ENCODE data around the gene CCDC126. TPM values are rescaled to one million over a fixed set of nuclear protein-coding genes. Genes with fewer than 3 reads are reported as not detected.
A peak's percentile ranks its signal among the peaks of the same experiment; 100 is the strongest.
"Not testable (repeated sequence)": the region's sequence is repeated elsewhere in the genome, so short reads cannot be mapped to it uniquely, and the experiment has no call there.

Gene CCDC126, protein sequence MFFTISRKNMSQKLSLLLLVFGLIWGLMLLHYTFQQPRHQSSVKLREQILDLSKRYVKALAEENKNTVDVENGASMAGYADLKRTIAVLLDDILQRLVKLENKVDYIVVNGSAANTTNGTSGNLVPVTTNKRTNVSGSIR
- 10.8 TPM for total RNA-seq
- long read RNA-seq, transcript CCDC126-204 (5 exons, 847 nt) = minor isoform, 7 of 23 reads
- long read RNA-seq, transcript CCDC126-201 (4 exons, 2,473 nt) = major isoform, 11 of 23 reads
- long read RNA-seq, partial matches to known transcripts = 1 of 23 reads
- long read RNA-seq, other reads (novel, unspliced or antisense) = 2 of 23 reads

GRCh38 chr7:23597094-23598091 is at the start of gene CCDC126:
CCDC126 (plus strand) TSS chr7:23597382; CDS start chr7:23611316, 13,934 bp downstream.
- intact Hi-C loops (cut with DNase I) = no loop called here
- peak; percentile 96 for DNase-seq
- peak; percentile 99 for ATAC-seq (ENCODE audit: poor library complexity)

- ATAC-seq (ENCODE audit: poor library complexity) (no peak), DNase-seq (no peak)
- intact Hi-C loops (cut with DNase I) = no loop called here
Observed at GRCh38 chr7:23547662-23548061, 49.5 kb upstream of the CCDC126 start.

GRCh38 chr7:23558303-23558702 is 38.9 kb upstream of the CCDC126 start:
- ATAC-seq (ENCODE audit: poor library complexity) = no peak
- intact Hi-C loops (cut with DNase I) = no loop called here
- no peak for DNase-seq

DNA sequence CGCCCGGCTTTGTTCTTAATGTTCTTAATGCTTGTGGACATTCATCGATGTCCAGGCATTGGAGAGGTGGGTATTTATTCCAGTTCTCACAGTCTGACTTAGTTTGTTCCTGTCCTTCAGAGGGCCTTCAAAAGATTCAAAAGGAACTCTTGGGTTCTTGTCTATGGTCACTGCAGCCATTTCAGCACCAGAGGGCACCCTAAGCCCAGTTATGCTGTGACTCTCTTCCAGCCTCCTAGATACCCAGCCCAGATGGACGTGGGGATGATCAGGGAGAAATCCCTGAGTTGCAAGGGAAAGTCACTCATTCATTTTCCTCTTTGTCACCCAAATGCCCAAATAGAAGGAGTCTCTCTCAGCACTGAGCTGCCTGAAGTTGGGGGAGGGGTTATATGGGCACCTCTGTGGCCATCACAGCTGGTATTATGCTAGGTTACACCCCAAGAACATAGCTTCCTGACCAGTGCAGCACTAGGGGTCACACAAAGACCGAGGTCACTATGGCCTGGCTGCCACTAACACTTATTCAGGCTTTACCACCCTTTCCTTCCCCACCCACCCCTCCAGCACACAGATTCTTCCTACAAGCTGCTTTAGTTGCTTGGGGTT is 26.5 kb upstream of the CCDC126 start:
- DNase-seq (peak; percentile 72), ATAC-seq (ENCODE audit: poor library complexity) (peak; percentile 96)
- intact Hi-C loops (cut with DNase I) = loop anchor here (2.0 kb wide), 1 partner anchor 142 kb away; no protein-coding TSS in a partner anchor

DNA sequence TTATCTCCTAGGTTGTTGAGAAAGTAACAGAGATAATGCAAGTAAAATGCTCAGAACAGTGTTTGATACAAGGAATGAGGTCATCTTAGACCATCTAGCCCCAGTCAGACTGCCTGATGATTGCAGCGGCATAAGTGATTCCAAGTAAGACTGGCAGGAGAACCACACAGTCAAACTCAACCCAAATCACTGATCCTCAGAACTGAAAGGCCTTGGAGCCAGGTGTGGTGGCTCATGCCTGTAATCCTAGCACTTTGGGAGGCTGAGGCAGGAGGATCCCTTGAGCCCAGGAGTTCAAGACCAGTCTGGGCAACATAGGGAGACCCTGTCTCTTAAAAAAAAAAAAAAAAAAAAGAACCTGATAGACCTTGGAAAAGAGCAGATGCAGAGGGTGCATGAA is 15.2 kb upstream of the CCDC126 start:
- ATAC-seq (ENCODE audit: poor library complexity); DNase-seq; intact Hi-C loops (cut with DNase I): not testable (repeated sequence)

- ATAC-seq (ENCODE audit: poor library complexity); intact Hi-C loops (cut with DNase I); DNase-seq: not testable (repeated sequence)
Observed at GRCh38 chr7:23585304-23585703, 11.9 kb upstream of the CCDC126 start.

DNA sequence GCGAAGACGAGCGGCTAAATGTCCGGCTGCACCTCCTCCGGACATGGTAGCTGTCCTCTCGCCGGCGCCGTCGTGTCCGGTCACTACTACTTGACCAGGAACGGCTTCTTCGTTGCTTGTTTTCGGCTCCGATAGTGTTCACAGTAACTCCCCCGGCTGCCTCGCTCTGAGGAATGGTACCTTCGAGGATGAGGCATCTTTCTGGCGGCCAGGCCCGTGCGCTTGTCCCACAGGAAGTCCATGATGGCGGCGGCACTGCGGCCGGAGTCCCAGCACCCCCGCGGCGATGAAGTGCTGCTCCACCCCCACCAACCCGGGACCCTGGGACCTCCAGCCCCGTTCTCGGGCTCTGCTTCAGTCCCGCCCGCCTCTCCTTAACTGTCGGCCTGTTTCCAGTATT is 11.0 kb upstream of the CCDC126 start:
- no peak for ATAC-seq (ENCODE audit: poor library complexity)
- no peak for DNase-seq
- intact Hi-C loops (cut with DNase I) = no loop called here

- no peak for DNase-seq
Observed at GRCh38 chr7:23590529-23590928, 6.7 kb upstream of the CCDC126 start.

DNA sequence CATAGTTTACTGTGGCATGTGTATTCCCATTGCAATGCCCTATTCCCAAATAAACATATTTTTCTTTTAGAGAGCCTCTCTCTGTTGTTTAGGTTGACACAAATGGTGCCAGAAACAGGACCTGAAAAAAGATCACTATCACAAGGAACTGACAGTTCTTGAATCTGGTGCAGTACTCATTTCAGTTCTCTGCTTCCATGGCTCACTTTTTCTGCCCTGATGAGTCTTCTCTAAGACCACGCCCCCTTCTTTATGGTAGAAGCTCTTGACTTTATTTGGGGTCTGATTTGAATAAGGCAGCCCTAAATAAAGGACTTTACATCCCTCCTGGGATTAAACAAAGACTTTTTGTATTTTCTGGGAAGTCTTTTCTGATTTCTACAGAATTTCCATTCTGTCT is 3.5 kb upstream of the CCDC126 start:
- intact Hi-C loops (cut with DNase I) = no loop called here
- no peak for ATAC-seq (ENCODE audit: poor library complexity)
- no peak for DNase-seq

More at GRCh38 chr7:23590529-23590928, 6.7 kb upstream of the CCDC126 start:
- ATAC-seq (ENCODE audit: poor library complexity) = no peak
- intact Hi-C loops (cut with DNase I) = no loop called here

DNA sequence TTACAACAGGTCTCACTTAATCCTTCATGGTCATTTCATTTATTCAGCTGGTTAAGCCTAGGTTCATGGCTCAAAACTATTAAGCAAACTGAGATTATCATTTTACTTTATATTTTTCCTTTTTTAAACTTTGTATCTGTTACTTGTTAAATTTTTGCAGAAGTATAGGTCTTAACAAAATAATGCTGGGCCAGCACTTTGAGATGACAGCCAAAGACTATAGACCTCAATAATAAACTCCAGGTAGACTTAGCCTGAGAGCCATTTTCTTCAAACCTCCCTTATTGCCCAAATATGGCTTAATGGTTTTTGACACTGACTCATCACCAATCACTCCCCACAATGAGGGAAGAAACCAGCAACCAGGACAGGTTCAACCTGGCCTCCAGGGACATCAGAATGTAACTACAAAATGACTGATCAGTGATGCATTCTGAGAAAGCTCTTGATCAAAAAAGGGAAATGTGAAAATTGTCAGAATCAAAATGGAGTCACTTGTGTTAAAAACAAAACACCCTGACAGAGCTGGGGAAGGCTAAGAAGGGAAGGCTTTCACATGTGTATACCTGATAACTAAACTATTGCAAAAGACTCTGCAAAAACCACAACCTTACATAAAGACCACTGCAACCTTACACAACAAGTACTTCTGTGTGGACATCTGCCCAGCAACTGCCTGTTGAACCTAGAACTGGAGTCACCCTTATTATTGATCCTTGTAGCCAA is 2.1 kb upstream of the CCDC126 start:
- intact Hi-C loops (cut with DNase I) = no loop called here
- ATAC-seq (ENCODE audit: poor library complexity) (no peak), DNase-seq (no peak)

DNA sequence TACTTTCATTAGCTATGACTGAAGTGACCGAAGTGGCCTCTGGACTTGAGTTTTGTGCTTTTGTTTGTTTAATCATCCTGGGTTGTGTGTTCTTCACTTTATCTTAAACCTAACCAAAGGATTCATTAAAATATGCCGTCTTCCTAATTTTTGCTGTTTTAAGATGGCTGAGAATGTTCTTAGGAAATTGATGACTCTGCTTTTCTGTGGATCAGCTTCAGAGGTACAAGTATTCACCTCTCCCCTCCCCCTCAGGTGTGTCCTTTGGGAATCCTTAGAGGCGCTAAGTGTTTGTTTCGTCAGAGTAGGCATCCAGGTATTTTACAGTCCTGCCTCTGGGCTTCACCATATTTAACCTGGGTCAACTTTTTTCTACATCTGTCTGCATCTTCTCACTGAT is 1.1 kb downstream of the CCDC126 start:
- ATAC-seq (ENCODE audit: poor library complexity) (no peak), DNase-seq (no peak)
- intact Hi-C loops (cut with DNase I) = no loop called here

DNA sequence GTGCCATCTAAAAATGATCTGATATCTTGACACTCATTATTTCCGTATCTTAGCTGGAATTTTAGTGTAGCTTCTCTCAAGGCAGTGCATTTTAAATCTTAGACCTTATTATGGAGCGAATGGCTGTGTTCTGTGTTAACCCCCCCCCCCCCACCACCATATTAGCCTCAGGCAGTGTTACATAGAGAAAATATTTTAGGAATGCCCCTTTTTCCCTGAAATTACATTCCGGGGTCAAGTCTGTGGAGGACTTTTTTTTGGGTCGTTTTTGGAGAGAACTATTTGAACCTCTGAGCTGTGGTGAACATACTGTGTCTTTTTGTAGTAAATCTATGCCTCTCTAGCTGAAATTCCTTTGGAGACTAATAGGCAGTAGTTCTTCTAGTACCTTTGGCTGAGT is 3.1 kb downstream of the CCDC126 start:
- ATAC-seq (ENCODE audit: poor library complexity) (no peak), DNase-seq (no peak)
- intact Hi-C loops (cut with DNase I) = no loop called here

GRCh38 chr7:23603632-23604295 is 6.6 kb downstream of the CCDC126 start:
- intact Hi-C loops (cut with DNase I) = no loop called here
- ATAC-seq (ENCODE audit: poor library complexity) = no peak
- DNase-seq = no peak

GRCh38 chr7:23604296-23604640 is 7.1 kb downstream of the CCDC126 start:
- intact Hi-C loops (cut with DNase I) = no loop called here
- ATAC-seq (ENCODE audit: poor library complexity) (no peak), DNase-seq (no peak)

DNA sequence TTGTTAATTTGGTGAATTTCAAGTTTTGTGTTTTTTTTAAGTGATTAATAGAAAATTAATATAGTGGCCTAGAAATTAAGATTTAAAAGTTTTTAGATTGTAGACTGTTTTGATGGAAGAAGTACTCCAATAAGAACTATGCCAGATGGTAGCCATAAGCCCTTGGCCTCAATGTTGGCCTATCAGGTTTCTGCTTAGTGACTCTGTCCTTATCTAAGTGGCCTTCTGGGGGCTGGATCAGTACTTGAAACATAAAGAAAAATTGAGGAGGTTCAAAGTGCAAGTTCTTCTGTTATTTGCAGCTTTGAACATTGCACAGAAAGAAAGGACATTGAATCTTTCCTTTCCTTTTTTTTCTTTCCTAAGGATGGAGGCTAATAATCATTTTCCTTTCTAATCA is 9.9 kb downstream of the CCDC126 start:
- no peak for DNase-seq
- intact Hi-C loops (cut with DNase I) = no loop called here
- ATAC-seq (ENCODE audit: poor library complexity) = no peak

DNA sequence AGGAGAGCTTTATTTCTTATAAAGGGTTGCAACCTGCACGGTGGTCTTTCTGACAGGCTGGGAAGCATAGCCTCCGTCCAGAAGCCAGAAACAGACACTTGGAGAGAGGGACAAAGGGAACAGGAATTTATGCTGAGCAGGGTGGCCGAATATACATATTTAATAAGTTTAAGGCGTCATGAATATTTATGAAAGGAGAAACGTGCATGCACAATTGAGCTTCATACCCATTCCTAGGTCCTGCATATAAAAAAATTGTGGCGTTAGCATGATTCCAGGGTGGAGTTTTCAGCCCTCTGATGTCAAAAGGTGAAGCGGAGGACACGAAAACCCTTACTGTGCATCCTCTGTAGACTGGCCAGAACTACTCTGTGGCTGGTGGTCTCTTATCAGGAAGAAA is 10.7 kb downstream of the CCDC126 start:
- intact Hi-C loops (cut with DNase I) = no loop called here
- DNase-seq = no peak
- ATAC-seq (ENCODE audit: poor library complexity) = no peak

- DNase-seq = no peak
Observed at GRCh38 chr7:23615331-23615730, 18.1 kb downstream of the CCDC126 start.

DNA sequence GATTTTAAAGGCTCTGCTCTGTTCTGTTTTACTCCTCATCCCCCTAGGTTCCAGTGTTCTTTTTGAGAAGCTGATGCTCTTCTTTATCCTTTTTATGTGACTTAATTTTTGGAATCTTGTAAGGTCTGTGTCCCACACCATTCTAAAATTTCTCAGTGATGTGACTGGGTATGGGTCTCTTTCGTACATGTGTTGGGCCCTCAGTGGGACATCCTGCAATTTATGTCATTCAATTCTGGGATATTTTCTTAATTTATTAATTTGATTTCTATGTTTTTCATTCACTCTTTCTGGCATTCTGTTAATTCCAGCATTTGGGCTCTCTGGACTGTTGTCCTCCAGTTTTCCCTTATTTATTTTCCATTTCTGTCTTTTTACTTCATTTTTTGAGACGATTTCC is 19.4 kb downstream of the CCDC126 start:
- no peak for DNase-seq
- ATAC-seq (ENCODE audit: poor library complexity) = no peak
- intact Hi-C loops (cut with DNase I) = no loop called here

More at GRCh38 chr7:23615331-23615730, 18.1 kb downstream of the CCDC126 start:
- intact Hi-C loops (cut with DNase I) = no loop called here
- no peak for ATAC-seq (ENCODE audit: poor library complexity)
